ENCODE measurements around the gene CA12. TPM values are rescaled to one million over a fixed set of nuclear protein-coding genes. Genes with fewer than 3 reads are reported as not detected.

The CA12 gene
- total RNA-seq, 4 donors from 2014 or later = 126 to 156 (median 143) TPM

- Histone ChIP-seq H3K27me3 (no peaks in the 10 kb centered on the region), H3K36me3 (peaks cover 0 to 30% (median 0%) of the 10 kb centered on the region in 3 donors), H3K4me1 (peaks cover 0 to 18% (median 0%) of the 10 kb centered on the region in 3 donors), H3K27ac (no peak overlapping the region), H3K4me3 (no peak overlapping the region), H3K9me3 (no peaks in the 10 kb centered on the region)
- intact Hi-C loops (cut with DNase I) = no loop called here
- TF ChIP-seq CTCF (IDR thresholded peaks at IDR 0.05) (no peak), POLR2A (IDR thresholded peaks at IDR 0.05) (no peak)
- WGBS, 2 donors = 74 to 78% methylated on average over 4 of the region's 4 CpGs
- DNase-seq = no peak
These were observed 73.2 kb downstream of the CA12 start for GRCh38 chr15:63308491-63308890.

GRCh38 chr15:63306492-63307073 lies 75.1 kb downstream of the CA12 start:
- DNase-seq = no peak
- intact Hi-C loops (cut with DNase I) = no loop called here
- TF ChIP-seq POLR2A (IDR thresholded peaks at IDR 0.05) (no peak), CTCF (IDR thresholded peaks at IDR 0.05) (no peak)
- Histone ChIP-seq H3K36me3 (peaks cover 0 to 47% (median 0%) of the 10 kb centered on the region in 3 donors), H3K4me1 (peaks cover 0 to 18% (median 0%) of the 10 kb centered on the region in 3 donors), H3K27ac (no peak overlapping the region), H3K4me3 (no peak overlapping the region), H3K27me3 (no peaks in the 10 kb centered on the region), H3K9me3 (no peaks in the 10 kb centered on the region)
- WGBS, 2 donors = 60 to 86% methylated on average over 5 of the region's 5 CpGs

GRCh38 chr15:63305260-63305659 lies 76.4 kb downstream of the CA12 start:
- WGBS, 2 donors = 69 to 84% methylated on average over 5 of the region's 5 CpGs
- H3K27ac ChIP-seq = no peak overlapping the region
- peaks cover 0 to 54% (median 0%) of the 10 kb centered on the region in 3 donors for H3K36me3 ChIP-seq
- DNase-seq = no peak
- no peak overlapping the region for H3K4me3 ChIP-seq
- H3K4me1 ChIP-seq = peaks cover 0 to 18% (median 0%) of the 10 kb centered on the region in 3 donors
- intact Hi-C loops (cut with DNase I) = no loop called here
- H3K27me3 ChIP-seq = no peaks in the 10 kb centered on the region
- TF ChIP-seq POLR2A (IDR thresholded peaks at IDR 0.05) (no peak), CTCF (IDR thresholded peaks at IDR 0.05) (no peak)
- no peaks in the 10 kb centered on the region for H3K9me3 ChIP-seq

- intact Hi-C loops (cut with DNase I) = no loop called here
- no peak overlapping the region for H3K4me3 ChIP-seq
- H3K27ac ChIP-seq = no peak overlapping the region
- peaks cover 0 to 72% (median 0%) of the 10 kb centered on the region in 3 donors for H3K36me3 ChIP-seq
- no peaks in the 10 kb centered on the region for H3K27me3 ChIP-seq
- TF ChIP-seq CTCF (IDR thresholded peaks at IDR 0.05) = no peak
- TF ChIP-seq POLR2A (IDR thresholded peaks at IDR 0.05) = no peak
- DNase-seq = no peak
- H3K9me3 ChIP-seq = no peaks in the 10 kb centered on the region
- peaks cover 0 to under 1% (median 0%) of the 10 kb centered on the region in 3 donors for H3K4me1 ChIP-seq
- WGBS, 2 donors = 89 to 100% methylated on average over 1 of the region's 1 CpG
These were observed 80.6 kb downstream of the CA12 start for GRCh38 chr15:63301088-63301487.

GRCh38 chr15:63299943-63300575 lies 81.6 kb downstream of the CA12 start:
- Histone ChIP-seq H3K9me3 (no peaks in the 10 kb centered on the region), H3K27ac (no peak overlapping the region), H3K27me3 (no peaks in the 10 kb centered on the region), H3K36me3 (peaks cover 0 to 63% (median 0%) of the 10 kb centered on the region in 3 donors), H3K4me1 (no peaks in the 10 kb centered on the region), H3K4me3 (no peak overlapping the region)
- intact Hi-C loops (cut with DNase I) = no loop called here
- DNase-seq = no peak
- TF ChIP-seq CTCF (IDR thresholded peaks at IDR 0.05) (no peak), POLR2A (IDR thresholded peaks at IDR 0.05) (no peak)
- WGBS, 2 donors = 90% methylated on average over 7 of the region's 7 CpGs

Data from esophagus squamous epithelium (tissue), 5 donors.